HCT116 (cell line): ENCODE results near the gene TCHP.

ENCODE experiments used
- CTCF ChIP-seq, 3 experiments: fragments of 200-600 bp in 1 of 3; sonication (generic) in 1 of 3; IDR thresholded peaks in 2 of 3; conservative IDR thresholded peaks in 1 of 3; 2 replicates each; pipeline ENCODE4 v1.5.1; 2012 to 2017; ENCODE audit warnings: low read depth in 2 of 3, low read length in 2 of 3, antibody characterized with exemption in 1 of 3, borderline replicate concordance in 1 of 3, control low read depth in 1 of 3, mild to moderate bottlenecking in 1 of 3, mixed read lengths in 1 of 3, mixed run types in 1 of 3, moderate library complexity in 1 of 3; ENCODE audit not compliant: insufficient read depth in 1 of 3
- POLR2A ChIP-seq: IDR thresholded peaks from 2 replicates; pipeline ENCODE4 v1.7.0; 2011; ENCODE audit warnings: borderline replicate concordance; ENCODE audit not compliant: insufficient read depth, insufficient read length; ENCODE audit errors: extremely low read depth

GRCh38 chr12:109896188-109896587 lies 3.9 kb upstream of the TCHP start:
- no peak for TF ChIP-seq CTCF (IDR thresholded peaks at IDR 0.05 in 2 of 3, conservative IDR thresholded peaks at IDR 0.05 in 1 of 3; ENCODE audit: borderline replicate concordance in 1 of 3, insufficient read depth in 1 of 3, low read depth in 2 of 3, low read length in 2 of 3)
- TF ChIP-seq POLR2A, result no peak
